GM13976 (cell line): ENCODE measurements around the gene C1orf116.

ENCODE experiments used
- DNase-seq: peaks from one replicate; pipeline ENCODE4 v3.0.0; 2012; ENCODE audit warnings: low spot score
- CTCF ChIP-seq: IDR thresholded peaks from 2 replicates; pipeline ENCODE4 v1.5.1; 2012; ENCODE audit warnings: borderline replicate concordance, mild to moderate bottlenecking; ENCODE audit not compliant: insufficient read depth; ENCODE audit errors: extremely low read depth, missing control alignments, control extremely low read depth
- in situ Hi-C: fragments of 300-500 bp; cut with MboI; formaldehyde crosslinking; loops from one replicate; pipeline ENCODE4 v1.12.0; 2022; ENCODE audit warnings: low sequenced_read_pairs, mixed read lengths, inconsistent platforms; ENCODE audit not compliant: unreplicated experiment

C1orf116 gene

GRCh38 chr1:207062058-207062457, 29.5 kb upstream of the C1orf116 start:
- in situ Hi-C loops: no loop called here
- no peak for DNase-seq
- no peak for TF ChIP-seq CTCF

GRCh38 chr1:207060596-207060995, 28.0 kb upstream of the C1orf116 start:
- DNase-seq: no peak
- TF ChIP-seq CTCF: no peak
- in situ Hi-C loops: no loop called here

GRCh38 chr1:207059881-207060280, 27.3 kb upstream of the C1orf116 start:
- in situ Hi-C loops: no loop called here
- no peak for TF ChIP-seq CTCF
- DNase-seq: no peak

GRCh38 chr1:207058878-207059867, 26.6 kb upstream of the C1orf116 start:
- DNase-seq: no peak
- no peak for TF ChIP-seq CTCF
- in situ Hi-C loops: no loop called here

- DNase-seq: no peak
- in situ Hi-C loops: no loop called here
- TF ChIP-seq CTCF: no peak
Observed at GRCh38 chr1:207058252-207058651, 25.7 kb upstream of the C1orf116 start.

- in situ Hi-C loops: no loop called here
- DNase-seq: no peak
- no peak for TF ChIP-seq CTCF
Observed at GRCh38 chr1:207056673-207057072, 24.1 kb upstream of the C1orf116 start.
